HG03139 (cell line): ENCODE results near the gene ZSWIM6.

Experiments
- ATAC-seq: cut with Tn5 transposase; IDR thresholded peaks from one replicate; pipeline ENCODE4 v1.9.1; 2021; ENCODE audit not compliant: unreplicated experiment

ZSWIM6 gene

DNA sequence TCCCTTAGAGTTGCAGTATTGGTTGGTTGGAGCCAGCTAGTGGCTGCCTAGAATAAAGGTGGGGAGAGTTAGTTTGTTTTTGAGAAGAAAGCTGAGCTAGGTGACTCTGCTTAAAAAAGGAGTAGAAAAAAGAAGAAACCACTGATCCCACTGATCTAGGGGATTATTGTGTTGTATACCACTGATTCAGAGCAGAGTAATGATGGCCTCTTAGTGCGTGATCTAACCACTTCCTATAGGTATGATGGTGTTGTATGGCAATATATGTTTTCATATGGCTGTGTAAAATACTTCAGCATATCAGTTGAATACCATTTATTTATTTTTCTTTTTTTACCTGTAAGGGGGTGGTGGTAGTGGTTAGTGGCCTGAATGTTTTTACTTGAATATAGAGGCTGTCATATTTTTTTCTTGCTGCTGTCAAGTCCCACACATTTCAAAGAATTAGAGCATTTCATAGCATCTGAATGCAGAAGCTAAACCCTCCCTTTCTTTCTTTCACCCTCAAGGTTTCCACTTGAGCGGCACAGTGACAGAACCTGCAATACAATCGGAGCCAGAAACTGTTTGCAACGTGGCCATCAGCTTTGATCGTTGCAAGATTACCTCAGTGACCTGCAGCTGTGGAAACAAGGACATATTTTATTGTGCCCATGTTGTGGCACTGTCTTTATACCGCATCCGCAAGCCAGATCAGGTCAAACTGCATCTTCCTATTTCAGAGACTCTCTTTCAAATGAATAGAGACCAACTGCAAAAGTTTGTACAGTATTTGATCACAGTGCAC lies 140.3 kb downstream of the ZSWIM6 start:
- no peak for ATAC-seq

DNA sequence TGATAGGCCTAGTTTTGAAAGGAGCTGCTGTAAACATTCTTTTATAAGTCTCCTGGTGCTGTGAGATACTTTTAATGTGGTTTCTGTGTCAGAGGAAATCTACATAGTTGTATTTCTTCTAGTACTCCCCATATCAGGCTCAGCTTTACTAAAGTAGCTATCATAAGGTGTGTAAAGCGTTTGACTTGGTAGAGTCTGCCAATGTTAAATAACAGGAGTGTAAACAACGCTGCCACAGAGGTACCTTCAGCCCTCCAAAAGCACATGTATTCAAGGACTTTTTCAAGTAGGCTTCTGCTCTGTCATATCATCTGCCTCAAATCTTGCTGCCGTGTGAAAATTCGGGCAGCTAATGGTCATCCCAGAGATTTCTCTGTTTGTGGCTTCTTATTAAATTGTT lies 142.7 kb downstream of the ZSWIM6 start:
- ATAC-seq: no peak

DNA sequence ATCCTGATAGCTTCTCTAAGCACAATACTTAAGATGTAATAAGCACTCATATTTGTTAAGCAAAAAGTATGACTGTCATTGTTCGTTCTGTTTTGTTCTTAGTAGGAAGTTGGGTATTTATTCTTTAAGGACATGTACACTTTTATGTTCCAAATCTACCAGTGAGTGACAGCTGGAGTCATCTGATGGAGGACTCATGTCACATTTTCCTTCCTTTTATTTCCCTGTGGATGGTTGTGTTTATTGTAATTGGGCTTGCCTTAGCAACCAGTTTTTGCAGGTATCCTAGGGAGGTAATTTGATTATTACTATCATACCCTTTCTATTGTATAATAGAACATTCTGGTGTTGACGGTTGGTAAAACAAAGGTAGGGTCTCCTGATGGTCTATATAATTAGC lies 145.7 kb downstream of the ZSWIM6 start:
- no peak for ATAC-seq

DNA sequence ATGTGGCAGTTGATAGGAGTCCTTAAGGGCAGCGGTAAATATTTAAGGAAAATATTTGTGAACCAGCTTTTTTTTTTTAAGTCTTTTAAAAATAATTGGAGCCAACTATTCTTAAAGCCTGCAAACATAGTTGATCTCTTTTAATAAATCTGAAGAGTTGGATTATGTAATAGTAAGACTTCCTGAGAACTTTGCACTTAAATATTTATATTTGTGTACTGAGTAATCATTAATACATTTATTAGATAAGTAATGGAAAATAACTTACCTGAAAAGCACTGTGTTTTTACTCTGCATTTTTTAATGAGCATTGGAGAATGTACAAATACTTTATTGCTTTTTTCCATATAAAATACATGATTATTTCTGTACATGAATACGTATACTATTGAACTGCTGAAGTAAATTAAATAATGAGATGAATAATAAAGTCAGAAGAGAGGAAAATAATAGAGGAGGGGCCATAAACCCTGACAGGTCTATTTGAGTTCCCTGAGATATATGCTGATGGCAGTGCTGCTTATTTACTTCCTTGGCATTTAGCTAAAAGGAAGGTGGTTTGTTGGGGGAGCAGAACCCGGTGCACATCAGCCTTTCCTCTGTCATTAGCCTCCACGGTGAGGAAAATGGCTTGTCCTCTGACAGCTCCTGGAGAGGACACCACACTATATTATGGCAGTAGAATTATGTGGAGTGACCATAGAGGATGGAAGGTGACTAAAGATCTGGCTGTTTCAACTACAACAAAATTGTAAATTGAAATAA lies 148.0 kb downstream of the ZSWIM6 start:
- no peak for ATAC-seq

DNA sequence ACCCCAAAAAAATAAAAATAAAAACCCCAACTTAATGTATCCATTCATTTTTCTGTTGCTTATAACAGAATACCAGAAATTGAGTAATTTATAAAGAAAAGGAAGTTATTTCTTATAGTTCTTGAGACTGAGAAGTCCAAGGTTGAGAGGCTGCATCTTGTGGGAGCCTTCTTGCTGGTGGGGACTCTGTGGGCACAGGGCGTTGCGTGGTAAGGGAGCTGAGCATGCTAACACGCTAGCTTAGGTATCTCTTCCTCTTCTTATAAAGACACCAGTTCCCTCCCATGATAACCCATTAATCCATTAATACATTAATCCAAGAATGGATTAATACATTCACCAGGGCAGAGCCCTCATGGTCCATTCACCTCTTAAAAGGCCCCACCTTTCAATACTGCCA lies 150.9 kb downstream of the ZSWIM6 start:
- no peak for ATAC-seq

DNA sequence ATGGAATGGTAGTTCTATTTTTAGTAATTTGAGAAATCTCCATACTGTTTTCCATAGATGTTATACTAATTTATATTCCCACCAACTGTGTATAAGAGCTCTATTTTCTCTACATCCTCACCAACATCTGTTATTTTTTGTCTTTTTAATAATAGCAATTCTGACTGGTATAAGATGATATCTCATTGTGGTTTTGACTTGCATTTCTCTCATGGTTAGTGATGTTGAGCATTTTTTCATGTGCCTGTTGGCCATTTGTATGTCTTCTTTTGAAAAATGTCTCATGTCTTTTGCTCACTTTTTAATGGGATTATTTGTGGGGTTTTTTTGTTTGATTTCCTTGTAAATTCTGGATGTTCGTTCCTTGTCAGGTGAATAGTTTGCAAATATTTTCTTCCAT lies 154.4 kb downstream of the ZSWIM6 start:
- no peak for ATAC-seq

DNA sequence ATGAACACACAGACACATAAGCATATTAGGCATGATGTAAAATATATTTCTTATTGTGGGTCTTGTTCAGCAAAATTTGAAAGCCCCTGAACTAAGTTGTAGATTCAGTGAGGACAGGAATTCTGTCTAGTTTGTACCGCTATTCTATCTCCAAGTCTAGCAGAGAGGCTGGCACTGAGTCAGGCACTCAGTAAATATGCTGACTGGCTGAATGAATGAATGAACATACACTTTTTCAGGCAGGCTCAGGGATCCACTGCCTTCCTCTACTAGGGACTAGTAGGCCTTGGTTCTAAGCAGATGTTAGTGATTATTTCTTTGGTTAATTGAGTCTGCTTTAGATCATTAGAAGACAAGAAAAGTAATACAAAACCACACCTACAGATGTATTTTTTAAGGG lies 157.5 kb downstream of the ZSWIM6 start:
- ATAC-seq: no peak

DNA sequence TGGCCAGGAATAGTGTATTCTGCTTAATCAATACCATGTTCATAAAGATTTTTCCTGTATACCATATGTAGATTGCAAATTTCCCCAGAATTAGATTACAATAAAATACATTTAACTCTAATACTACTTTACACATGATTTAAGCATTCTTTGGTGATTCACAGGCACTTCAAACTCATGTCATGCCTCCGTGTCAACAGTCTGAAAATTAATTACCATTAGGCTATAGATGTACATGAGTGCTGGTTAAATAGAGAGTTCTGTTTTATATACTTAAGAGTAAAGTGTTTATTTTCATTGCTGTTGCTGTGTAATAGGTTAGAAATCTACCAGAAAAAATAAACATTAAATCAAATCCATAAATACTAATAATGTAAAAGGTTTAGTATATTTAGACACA lies 159.8 kb downstream of the ZSWIM6 start:
- no peak for ATAC-seq

DNA sequence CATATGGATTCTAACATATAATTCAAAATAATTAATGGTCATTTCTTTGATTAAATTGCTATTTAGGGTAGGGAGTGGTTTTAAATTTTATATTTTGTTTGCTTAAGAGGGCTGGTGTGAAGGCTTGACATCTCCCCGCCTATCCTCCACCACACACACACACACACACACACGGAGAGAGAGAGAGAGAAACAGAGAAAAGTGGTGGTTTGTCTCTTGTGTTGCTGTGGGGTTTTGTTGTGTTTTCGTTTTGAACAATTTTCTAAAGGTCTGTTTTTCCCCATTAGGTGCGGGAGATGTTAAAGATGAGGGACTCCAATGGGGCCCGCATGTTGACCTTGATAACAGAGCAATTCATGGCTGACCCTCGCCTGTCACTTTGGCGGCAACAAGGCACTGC lies 161.9 kb downstream of the ZSWIM6 start:
- no peak for ATAC-seq

DNA sequence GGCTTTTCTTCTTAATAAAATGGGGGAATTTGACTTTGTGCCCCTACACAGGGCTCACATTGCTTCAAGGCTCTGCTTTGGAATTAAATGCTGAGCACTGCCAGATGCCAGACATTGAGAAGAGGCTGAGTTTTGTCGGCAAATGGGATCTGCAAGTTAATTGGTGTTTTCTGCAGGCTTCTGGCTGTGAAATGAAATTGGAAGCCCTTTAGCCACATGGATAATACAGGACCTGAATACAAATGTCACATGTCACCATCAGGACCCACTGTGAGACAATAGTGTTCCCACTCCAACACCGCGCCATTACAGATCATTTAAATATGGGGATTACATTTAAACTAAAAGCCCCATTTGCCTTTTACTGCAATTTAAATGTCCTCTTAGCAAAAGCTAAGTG lies 164.4 kb downstream of the ZSWIM6 start:
- no peak for ATAC-seq

DNA sequence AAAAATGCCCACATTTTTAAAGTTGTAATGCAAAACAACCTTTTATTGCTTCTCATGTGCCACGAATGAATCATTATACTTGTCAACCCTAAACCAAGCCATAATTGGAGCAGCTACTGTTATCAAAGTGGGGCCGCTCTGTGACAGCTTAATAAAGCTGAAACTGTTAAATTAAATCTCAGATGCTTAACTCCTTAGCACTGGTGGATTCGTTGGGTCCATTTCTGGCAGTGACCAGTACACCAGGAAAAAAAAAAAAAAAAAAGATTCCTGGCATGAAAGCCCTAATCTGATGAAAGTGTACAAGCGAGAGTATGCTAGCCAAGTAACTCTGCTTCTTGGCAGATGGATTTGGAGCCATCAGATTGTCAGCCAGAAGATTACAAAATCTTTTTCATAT lies 164.8 kb downstream of the ZSWIM6 start:
- no peak for ATAC-seq

DNA sequence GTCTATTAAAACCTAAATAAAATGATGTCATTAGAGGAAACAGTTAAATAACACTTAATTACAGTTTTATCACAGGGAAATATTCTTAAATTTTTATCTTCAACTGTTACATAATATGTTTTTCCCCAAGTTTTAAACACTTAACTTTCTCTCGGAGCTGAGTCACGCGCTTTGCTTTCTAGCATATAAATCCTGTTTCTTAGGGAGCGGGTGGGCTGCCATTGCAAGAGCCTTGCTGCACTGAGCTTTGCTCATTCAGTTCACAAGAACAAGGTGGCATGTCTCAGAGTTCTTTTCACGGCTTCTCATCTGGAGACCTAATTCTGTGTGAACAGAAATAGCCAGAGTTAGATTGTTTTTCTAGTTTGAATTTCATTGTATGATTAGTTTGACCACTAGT lies 166.1 kb downstream of the ZSWIM6 start:
- no peak for ATAC-seq

DNA sequence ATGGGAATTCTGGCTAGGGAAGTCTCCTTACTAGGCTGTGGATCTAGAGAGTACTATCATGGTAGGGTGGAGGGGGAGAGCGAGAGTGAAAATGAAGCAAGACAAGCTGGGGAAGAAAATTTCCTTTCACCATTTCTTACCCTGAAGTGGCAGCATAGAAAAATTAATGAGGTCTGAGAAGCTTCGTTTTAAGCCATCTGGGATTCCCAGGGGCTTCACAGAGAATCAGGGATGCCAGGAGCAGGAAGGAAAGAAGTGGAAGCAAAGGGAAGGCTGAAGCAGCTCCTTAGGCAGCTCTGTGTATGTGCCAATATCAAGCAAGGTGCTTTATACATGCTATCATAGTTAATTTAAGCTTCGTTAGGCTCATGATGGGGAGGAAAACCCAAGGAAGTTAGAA lies 169.9 kb downstream of the ZSWIM6 start:
- no peak for ATAC-seq

DNA sequence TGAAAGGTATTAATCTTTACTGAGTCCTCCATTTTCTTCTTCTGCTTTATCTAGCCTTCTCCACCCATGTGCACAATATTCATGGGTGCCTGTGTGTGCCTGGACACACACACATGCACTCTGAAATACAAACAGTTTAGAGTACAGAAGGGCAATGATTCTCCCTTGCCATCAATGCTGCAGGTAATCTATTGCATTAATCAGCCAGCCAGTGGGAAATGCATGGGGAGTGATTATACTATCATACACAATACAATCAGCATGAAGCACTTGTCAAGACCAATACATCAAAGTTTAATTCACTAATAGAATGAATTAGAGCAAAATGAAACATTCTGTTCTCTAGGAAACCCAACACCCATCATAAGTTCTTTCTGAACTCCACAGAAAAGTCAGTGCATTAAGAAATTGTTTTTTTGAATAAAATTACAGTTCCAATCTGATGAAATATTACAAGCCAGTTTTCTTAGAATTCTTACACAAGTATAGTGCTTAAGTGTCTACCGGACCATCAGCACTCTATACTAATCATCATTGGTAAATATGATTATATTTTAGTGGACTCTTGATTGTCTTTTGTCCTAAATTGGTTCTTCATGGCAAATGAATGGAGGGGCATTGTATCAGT lies 172.2 kb downstream of the ZSWIM6 start:
- ATAC-seq: no peak

DNA sequence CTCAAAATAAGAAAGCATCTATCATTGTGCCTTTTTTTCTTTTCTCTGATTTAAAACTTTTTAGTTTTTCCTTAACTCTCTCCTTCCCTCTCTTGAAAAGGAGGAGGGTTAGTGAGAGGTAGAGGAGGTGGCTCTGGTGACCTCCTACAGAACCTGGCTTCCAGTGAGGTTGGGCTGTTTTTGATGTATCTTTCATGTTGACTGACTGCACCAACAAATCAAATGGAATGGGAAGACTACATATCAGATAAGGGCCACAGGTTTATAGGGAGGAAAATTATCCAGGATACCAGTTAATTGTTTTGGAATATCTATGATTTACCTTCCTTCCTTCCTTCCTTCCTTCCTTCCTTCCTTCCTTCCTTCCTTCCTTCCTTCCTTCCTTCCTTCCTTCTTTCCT lies 173.2 kb downstream of the ZSWIM6 start:
- ATAC-seq: no peak

DNA sequence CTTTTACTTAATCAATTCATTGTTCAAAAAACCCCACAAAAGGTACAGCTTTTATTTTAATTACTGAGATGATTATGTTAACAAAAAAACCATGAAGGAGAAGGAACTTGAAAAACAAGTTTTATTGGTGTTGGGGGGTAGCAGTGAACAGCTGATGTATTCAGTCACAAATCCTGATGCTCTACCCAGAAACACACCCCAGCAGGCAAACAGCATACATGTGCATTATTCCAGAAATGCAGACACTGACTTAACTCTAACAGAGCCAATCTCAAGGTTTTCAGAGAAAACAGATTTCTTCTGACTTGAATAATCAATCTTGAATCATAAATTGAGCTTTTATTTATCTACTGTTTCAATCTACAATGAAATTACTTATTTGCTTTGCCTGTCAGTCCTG lies 175.2 kb downstream of the ZSWIM6 start:
- no peak for ATAC-seq

DNA sequence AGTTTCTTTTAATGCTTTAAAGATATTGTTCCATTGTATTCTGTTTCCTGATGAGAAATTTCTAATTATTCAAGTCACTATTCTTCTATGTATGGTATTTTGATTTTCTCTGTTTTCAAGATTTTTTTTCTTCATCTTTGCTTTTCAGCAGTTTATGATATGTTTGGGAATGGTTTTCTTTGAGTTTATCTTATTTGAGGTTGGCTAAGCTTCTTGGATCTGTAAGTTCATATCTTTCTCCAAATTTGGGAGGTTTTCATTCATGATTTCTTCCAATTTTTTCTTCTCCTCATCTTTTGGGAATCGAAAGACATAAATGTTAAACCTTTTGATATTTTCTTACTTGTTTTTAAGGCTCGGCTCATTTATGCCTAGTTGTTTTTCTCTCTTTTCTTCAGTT lies 184.9 kb downstream of the ZSWIM6 start:
- no peak for ATAC-seq

DNA sequence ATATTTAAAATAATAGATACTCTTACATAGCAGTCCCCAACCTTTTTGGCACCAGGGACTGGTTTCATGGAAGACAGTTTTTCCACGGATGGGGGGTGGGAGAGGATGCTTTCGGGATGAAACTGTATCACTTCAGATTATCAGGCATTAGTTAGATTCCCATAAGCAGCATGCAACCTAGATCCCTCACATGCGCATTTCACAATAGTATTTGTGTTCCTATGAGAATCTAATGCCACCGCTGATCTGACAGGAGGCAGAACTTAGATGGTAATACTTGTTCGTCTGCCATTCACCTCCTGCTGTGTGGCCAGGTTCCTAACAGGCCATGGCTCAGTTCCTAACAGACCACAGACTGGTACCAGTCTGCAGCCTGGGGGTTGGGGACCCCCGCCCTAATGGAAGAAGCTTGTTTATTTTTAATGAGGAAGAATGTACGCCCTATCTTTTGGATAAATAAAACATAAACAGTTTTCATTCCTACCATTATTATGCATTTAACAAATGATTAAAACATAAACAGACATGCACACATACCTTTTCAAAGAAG lies 187.7 kb downstream of the ZSWIM6 start:
- ATAC-seq: no peak

DNA sequence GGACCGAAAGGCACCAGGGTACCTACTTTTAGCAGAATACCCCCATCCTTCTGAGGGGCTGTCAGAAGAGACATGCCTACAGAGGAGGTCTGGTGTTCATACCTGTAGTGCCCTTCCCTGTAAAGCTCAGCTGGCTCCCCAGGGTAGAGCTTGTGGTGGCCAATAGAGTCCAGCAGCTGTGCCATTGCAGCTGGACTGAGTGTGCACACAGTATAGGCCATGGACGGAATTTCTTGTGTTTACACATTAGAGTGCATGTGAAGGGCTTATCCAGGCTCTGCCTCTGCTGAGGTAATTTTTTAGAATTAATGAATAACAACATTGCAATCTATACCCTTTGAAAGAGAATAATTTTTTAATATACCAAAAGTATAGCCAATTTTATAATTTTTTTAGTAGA lies 191.0 kb downstream of the ZSWIM6 start:
- no peak for ATAC-seq

DNA sequence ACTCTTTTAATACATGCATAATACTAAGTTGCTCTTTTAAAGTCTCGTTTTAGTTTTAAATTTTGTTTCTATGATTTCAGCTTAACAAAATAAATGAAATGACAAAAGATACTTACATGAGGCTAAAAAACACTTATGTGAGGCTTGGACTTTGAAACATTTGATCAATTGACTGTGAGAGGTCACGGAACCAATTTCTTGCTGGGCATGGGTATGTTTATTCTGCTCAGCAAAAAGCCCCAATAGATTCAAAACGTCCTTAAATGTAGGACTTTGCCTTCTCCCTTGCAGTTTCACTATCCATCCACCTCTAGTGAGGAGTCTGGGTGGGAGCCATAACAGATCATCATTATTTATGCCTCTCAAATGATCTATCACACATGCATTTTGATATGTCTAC lies 191.9 kb downstream of the ZSWIM6 start:
- no peak for ATAC-seq

DNA sequence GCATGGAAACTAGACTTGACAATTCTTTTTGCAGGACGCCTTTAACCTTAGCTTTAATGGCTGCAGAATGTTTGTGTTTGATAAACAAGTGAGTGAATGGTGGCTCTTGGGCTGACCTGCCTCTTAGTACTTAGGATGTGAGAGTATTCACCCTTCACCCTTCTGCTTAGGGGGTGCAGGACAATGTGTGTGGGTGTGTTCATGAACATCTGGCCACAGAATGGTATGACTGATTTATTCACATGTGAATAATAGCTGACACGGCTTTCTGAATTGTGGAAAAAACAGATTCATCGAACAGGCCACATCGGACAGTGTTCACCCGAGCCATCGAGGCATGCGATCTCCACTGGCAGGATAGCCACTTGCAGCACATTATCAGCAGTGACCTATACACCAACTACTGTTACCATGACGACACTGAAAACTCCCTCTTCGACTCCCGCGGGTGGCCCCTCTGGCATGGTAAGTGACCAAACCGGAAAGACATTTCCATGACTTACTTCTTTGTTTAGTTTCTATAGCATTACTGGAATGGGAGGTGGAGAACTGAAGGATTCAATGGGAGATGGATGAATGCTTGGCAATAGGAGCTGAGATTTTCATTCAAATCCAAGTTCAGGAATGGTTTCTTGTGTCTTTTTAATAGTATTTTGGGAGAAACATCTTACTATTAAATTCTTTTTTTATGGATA lies 193.6 kb downstream of the ZSWIM6 start:
- ATAC-seq: no peak
